GM10847 (cell line): Measurements from ENCODE around the gene CYP11A1.

Experiments
- POLR2A ChIP-seq: IDR thresholded peaks from 2 replicates; pipeline ENCODE4 v1.6.1; 2011; ENCODE audit not compliant: insufficient read length; ENCODE audit errors: extremely low read depth

Gene CYP11A1

DNA sequence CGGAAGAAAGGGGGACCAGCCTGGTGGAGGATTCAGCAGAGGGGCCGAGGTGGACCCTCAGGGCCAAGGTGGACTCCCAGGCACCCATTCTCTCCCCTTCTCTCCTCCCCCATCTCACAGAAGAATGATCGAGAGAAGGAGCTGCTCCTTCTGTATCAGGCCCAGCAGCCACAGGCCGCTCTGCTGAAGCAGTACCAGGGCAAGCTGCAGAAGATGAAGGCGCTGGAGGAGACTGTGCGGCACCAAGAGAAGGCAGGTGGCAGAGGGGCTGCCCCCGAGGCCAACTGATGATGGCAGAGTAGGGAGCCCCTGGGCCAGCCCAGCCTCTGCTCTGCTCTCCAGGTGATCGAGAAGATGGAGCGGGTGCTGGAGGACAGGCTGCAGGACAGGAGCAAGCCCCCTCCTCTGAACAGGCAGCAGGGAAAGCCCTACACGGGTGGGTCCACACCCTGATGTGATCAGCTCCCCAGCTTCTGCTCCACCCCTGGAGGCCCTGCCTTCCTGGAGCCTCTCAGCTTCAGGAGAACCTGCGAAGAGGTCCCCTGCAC lies 36.5 kb downstream of the CYP11A1 start:
- no peak for TF ChIP-seq POLR2A

DNA sequence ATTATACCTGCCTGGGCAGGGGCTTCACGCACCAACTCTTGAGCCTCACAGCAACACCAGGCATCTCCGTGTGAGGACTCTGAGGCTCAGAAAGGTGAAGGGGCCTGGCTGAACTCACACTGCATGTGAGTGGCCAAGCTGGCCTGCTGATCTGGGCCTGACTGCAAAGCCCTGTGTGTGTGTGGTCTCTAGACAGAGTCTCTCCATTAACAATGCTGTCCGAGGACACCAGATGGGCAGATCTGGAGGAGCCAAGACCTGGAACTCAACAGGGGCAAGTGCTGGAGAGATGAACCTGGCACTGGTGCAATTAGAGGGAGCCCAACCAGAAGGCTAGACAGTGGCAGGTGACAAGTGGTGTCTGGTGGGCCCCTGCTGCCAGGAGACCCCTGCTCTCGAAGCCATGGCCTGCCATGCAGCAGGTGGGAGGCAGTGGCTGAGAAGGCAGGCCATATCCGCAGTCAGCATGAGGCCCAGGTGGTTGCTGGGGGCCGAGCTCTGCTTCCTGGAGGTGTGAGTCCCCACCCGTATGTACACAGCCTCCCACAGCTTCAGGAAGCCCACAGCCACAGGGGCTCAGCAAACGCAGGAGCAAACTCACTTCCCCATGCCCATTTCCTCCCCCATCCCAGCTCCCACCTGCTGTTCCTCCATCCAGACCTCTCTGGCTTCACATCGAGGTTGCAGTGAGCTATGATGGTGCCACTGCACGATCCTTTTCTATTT lies 39.0 kb downstream of the CYP11A1 start:
- TF ChIP-seq POLR2A, result no peak

DNA sequence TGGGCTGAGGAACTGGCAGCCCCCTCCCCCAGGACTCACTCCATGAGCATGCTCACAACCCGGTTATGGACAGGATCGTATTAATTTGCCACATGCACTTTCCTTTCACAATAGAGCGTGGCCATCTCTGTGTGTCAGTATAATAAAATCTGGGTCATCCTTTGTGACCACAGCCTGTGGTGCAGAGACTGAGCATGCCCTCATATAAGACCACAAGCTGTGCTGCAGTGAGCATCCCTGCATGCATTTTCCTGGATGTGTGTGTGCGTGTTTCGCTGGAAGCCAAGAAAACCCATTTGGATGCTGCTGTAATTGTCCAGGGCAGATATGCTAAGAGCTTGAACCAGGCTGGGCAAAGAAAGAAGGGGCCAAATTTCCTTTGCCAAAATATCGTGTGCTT lies 39.7 kb downstream of the CYP11A1 start:
- no peak for TF ChIP-seq POLR2A

DNA sequence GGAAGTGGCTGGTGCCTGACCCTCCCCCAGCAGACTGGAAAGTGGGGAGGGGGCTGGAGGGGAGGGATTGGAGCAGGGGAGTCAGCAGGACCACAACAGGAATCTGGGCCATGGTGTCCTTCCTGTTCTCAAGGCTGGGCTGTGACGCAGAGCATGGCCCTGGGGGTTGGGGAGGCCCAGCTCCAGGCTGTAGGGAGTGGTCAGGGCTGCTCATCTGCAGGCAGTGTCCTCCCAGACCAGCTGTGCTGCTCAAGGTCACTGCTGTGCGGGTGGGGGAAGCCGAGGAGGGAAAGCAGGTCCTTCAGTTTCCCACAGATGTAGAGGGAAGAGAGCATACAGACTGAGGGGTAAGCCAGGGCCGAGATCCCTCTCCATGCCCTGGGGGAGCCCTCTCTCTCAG lies 40.7 kb downstream of the CYP11A1 start:
- no peak for TF ChIP-seq POLR2A

DNA sequence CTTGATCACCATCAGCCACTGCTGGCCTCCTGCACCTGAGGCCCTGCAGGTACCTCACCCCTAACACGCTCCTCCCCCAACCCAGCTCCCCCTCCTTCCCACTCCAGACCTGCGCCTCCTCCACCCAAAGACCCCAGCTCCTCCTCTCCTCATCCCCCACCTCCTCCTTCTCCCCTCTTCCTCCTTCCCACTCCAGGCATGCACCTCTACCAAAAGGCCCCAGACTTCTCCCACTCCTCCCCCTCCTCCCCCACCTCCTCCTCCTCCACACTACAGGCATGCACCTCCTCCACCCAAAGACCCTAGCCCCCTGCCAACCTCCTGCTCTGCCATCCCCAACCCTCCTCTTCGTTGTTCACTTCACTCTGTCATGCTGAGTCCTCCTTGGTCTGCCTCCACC lies 42.7 kb downstream of the CYP11A1 start:
- no peak for TF ChIP-seq POLR2A

DNA sequence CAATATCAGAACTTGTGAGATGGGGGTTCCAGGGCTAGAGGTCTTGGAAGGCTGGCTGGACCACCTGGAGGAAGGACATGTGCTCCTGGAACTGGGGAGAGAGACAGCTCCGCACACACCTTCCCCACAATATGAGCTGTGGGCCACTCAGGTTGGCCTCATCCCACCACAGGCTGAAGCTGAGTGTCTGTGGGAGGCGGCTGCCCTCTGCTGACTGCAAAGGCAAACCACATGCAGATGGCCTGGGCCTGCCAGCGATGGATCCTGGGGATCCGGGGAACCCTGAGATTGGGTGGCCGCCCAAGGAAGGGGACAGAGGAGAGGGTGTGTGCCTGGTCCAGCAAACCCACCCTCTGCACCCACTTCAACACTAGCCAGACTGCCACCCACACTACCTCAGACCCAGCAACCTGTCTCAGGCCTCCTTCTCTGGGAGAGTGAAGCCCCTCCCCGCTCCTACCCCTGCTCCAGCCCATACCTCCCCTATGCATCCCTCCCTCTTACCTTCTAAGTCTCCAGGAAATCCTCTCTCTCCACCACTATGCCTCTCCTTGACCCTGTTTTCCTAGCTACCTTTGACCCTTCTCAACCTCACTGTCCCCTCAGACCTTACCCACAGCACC lies 44.8 kb downstream of the CYP11A1 start:
- TF ChIP-seq POLR2A, result no peak

DNA sequence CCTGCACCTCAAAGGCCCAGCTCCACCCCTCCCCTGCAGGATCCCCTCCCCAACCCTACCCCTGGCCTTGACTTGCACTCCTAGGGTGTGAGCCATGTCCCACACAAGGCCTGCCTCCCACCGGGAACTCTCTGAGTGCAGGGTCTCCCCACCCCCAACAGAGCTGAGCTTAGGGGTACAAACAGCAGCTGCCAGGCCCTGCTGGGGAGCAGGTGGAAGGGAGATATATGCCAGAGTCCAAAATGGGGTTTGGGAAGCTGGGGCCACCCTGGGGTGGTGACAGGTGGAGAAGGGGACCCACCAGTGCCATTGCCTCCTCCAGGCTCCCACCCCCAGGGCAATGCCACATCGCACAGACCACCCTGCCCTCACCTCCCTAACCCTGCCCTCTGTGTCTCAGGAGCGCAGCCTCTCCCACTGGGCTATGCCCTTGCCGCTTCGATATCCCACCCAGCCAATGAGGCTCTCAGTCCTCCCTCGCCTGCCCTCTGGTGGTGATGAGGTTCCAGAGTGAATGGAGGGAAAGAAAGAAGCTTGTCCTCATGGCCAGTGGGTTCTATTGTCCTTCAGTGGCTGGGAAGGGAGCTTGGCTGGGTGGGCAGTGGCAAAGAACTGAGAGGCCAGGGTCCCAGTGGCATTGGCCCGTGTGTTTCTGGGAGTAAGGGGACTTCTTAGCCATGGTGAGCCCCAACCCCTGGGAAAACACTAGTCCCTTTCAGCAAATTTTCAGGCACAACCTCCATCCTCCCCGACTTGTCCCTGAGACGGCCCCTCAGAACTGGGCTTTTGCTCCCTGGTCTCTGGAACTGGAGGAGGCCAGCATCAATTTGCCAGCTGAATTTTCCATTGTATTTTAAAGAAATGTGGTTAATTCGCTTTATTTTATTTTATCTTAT lies 46.8 kb downstream of the CYP11A1 start:
- TF ChIP-seq POLR2A, result no peak

DNA sequence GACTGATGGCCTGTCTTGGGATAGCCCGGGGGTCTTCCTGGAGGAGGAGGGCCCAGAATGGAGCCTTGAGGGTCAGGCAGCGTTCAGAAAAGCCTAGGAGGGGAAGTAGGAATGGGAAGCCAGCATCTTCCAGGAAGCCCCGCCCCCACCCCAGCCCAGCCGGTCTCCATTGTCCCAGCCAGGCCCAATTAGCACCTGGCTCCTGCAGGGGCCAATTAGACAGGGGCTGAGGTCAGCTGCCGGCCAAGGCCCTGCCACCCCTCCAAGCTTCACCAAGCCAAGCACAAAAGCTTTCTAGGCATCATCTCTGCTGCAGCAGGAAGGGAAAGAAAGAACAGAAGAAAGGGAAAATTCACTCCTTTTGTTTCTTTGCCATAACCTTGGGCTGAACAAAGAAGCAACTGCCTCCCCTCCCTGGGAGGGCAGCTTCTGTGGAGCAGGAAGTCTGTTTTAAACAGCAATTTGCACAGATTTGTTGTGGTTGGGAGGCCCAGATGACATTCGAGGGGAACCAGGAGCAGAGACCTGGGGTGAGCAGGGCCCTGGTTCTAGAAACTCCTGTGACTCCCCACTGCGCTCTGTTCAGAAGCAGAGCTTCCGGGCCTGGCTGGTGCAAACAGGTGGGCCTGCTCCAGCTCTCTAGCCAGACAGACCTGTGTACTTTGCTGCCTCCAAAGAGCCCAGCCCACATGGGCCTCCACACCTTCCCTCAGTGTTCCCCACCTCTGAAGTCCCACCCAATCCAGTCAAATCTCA lies 47.7 kb downstream of the CYP11A1 start:
- TF ChIP-seq POLR2A, result no peak

DNA sequence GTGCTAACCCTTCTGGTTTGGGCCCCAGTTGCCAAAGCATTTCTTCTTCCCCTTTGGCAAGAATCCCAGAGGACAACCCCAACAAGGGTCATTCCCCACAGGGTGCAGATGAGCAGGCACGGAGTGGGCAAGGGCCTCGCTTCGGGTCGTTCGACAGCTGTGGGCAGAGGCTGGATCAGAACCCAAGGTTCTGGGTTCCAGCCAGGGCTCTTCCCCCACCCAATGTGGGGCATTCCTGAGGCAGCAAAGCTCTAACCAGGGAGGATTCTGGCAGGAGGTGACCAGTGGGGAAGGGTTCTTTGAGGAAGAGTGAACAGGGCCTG lies 48.3 kb downstream of the CYP11A1 start:
- TF ChIP-seq POLR2A, result no peak

DNA sequence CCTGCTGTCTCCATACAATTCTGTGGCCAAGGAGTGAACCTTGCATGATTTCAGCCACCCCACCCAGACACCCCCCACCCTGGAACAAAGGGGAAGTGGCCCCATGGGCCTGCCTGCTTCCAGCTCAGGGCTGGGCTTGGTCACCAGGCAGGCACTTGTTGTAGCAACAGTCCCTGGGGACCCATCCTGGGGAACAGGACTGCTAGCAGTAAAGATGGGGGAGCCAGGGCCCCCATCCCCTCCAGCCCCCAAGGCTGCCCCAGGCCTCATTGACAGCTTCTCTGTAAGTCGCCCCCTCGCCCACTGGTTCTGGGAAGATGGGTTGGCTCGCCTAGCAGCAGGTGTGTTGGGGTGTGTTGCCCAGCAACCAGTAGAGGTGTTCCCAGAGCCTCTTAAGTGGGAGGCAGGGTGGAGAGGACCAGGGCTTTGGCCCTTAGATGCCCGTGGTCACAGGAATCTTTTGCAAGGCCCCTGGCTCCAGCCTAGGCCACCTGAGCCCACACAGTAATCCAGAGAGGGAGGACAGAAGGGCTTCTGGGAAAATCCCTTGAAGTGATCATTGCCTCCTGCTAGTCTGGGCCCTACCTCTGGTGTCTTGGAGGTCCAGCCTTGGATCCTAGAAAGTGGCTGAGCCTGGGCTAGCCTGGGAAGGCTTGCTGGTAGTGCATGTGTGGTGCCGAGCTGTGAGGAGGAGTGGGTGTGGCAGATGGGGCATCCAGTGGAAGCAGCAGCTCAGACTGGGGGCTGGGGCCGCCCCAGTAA lies 48.9 kb downstream of the CYP11A1 start:
- TF ChIP-seq POLR2A, result no peak

DNA sequence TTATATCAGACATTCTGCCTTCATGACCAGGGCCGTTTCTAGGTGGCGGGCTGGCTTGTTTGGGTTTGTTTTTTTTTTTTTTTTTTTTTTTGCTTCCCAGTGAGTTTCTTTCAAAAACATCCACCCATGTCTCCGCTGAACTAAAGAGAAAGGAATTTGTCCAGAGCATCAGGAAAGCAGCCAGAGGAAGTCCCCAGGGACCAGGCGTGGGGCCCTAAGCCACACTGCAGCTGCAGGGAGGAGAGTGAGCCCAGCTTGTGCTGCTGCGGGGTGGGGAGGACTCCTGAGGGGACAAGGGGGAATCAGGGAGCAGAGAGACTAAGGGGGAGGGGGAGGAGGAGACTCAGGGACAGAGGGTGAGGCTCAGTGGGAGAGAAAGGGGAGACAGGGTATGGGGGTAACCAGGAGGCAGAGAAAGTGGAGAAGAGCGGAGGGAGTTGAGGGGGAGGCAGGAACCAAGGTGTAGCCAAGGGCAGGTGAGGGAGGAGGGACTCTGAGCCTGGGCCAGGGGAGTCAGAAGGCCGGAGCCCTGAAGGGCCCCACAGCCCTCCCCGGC lies 49.5 kb downstream of the CYP11A1 start:
- TF ChIP-seq POLR2A, result no peak

DNA sequence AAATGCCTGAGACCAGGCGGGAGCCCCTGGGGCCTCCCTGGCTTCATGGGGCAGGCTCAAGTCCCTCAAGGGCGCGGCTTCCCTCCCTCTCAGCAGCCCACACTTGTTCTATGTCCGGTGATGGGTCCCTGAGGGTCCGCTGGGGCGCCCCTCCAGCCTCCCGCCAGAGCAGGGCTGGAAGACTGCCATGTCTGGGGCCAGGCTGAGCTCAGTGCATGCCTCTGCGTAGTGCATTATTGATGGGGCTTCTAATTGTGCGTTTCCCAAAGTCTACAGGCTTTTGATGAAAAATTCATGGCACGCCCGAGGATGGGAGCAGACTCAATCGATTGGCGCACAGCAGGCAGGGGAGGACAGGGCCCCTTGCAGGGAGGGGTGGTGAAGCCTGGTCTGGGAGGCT lies 51.3 kb downstream of the CYP11A1 start:
- TF ChIP-seq POLR2A, result no peak

DNA sequence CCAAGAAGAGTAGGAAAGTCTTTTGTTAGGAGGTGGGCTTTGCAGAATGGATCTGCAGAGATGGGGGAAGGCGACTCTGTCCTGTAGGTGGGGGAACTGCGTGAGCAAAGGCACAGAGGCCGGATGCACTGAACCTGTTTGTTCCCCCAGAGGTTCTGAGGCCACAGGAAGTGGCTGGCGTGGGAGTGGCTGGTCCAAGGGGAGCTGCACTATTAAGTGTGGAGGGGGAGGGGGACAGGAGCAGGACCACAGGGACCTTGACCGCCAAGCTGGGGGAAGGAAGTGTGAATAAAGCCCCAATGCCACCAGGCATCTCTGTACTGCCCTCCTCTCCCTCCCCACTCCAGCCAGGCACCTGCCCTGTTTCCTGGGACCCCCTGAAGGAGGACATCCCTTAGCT lies 51.8 kb downstream of the CYP11A1 start:
- no peak for TF ChIP-seq POLR2A

DNA sequence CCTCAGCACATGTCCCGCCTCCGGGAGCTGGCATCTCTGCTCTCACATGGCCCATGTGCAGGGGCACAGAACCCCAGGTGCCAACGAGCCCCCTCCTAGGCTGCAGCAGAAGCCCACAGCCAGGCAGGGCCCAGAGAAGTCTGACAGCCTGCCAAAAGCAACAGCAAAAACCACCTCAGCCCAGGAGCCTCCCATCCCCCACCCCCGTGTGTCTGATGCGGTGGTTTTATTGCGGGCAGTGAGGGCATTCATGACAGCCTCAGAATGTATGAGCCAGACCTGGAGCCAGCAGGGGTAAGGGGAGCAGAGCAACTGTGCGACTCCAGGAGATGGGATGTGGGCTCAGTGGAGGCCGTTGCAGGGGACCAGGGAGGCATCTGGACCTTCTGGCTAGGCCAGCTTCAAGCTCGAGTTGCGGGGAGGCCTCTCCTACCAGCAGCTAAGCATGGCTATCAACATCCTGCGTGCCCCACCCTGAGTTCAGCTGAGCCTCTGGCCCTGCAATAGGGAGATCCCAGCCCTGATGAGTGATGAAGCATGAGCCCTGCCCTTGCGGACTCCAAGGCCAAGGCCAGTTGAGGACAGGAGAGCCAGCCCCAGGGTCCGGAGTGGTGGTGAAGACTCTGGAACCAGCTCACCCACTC lies 52.5 kb downstream of the CYP11A1 start:
- no peak for TF ChIP-seq POLR2A

DNA sequence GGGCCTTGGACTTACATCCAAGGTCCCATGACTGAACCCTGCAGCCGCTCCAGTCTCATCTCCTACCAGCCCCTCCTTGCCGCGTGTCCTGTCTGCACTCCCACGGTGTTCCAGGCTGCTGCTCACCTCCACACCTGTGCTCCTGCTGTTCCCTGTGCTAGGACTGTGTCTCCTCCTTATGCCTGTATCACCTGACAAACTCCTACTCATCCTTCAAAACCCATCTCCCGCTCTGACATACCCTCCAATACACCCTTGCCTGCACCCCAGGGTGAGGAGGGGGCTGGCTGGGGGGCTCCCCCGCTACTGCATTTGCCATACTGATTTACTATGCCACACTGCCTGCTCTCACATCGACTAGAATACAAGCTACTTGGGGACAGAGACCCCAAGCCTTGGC lies 53.6 kb downstream of the CYP11A1 start:
- no peak for TF ChIP-seq POLR2A
